GM19240 (cell line): Measurements from ENCODE around the gene ZDHHC22.

Experiments used
- DNase-seq: peaks from one replicate; pipeline ENCODE4 v3.0.0; 2011; ENCODE audit warnings: low spot score; ENCODE audit not compliant: insufficient read length

The ZDHHC22 gene

GRCh38 chr14:77128414-77128891 is 13.1 kb downstream of the ZDHHC22 start:
- DNase-seq: no peak

- no peak for DNase-seq
These were observed 15.1 kb downstream of the ZDHHC22 start for GRCh38 chr14:77126461-77126990.

- DNase-seq: no peak
These were observed 15.7 kb downstream of the ZDHHC22 start for GRCh38 chr14:77125823-77126325.

- DNase-seq: no peak
These were observed 16.2 kb downstream of the ZDHHC22 start for GRCh38 chr14:77125281-77125801.

- no peak for DNase-seq
These were observed 17.0 kb downstream of the ZDHHC22 start for GRCh38 chr14:77124345-77125280.

- DNase-seq: no peak
These were observed 17.9 kb downstream of the ZDHHC22 start for GRCh38 chr14:77123381-77124325.

- no peak for DNase-seq
These were observed 19.0 kb downstream of the ZDHHC22 start for GRCh38 chr14:77122526-77123125.

GRCh38 chr14:77120771-77121743 is 20.5 kb downstream of the ZDHHC22 start:
- peak; percentile 84 for DNase-seq

GRCh38 chr14:77119851-77120250 is 21.7 kb downstream of the ZDHHC22 start:
- DNase-seq: no peak

- DNase-seq: no peak
These were observed 25.3 kb downstream of the ZDHHC22 start for GRCh38 chr14:77116172-77116817.

- DNase-seq: no peak
These were observed 27.0 kb downstream of the ZDHHC22 start for GRCh38 chr14:77114609-77115008.

GRCh38 chr14:77113644-77114043 is 27.9 kb downstream of the ZDHHC22 start:
- DNase-seq: no peak

GRCh38 chr14:77111021-77111420 is 30.6 kb downstream of the ZDHHC22 start:
- DNase-seq: no peak

- no peak for DNase-seq
These were observed 31.3 kb downstream of the ZDHHC22 start for GRCh38 chr14:77110286-77110685.

GRCh38 chr14:77109656-77110055 is 31.9 kb downstream of the ZDHHC22 start:
- DNase-seq: no peak

GRCh38 chr14:77108753-77109152 is 32.8 kb downstream of the ZDHHC22 start:
- DNase-seq: no peak

- no peak for DNase-seq
These were observed 34.4 kb downstream of the ZDHHC22 start for GRCh38 chr14:77107228-77107627.

GRCh38 chr14:77106666-77107065 is 34.9 kb downstream of the ZDHHC22 start:
- DNase-seq: no peak
